PC-9 (cell line): ENCODE results near the gene ARHGEF12. TPM values are rescaled to one million over a fixed set of nuclear protein-coding genes. Genes with fewer than 3 reads are reported as not detected.

ENCODE experiments used
- BruUV-seq: library from RNA; stranded (reverse); fragments of 400-500 nt; replicated peaks from 2 replicates; lab custom pipeline; 2021; lab: Mats Ljungman, UMichigan
- CTCF ChIA-PET: fragments of 300-600 bp; sonication (Branson Sonifier 250); formaldehyde crosslinking; loops from one replicate; lab custom pipeline; 2022; ENCODE audit warnings: antibody characterized with exemption; lab: Charles Lee
- POLR2A ChIA-PET: fragments of 300-600 bp; sonication (Branson Sonifier 250); formaldehyde crosslinking; loops from one replicate; lab custom pipeline; 2022; ENCODE audit warnings: antibody characterized with exemption; ENCODE audit not compliant: unreplicated experiment; lab: Charles Lee
- DNase-seq, 2 experiments: peaks; one replicate each; pipeline versions ENCODE4 v3.0.0 to v3.0.0-alpha.2; 2015 to 2022; ENCODE audit warnings: mixed read lengths in 1 of 2
- H2AFZ ChIP-seq: fragments of 200-600 bp; sonication (generic); 2 replicates; pipeline ENCODE4 v1.8.1; 2017; ENCODE audit warnings: antibody characterized with exemption
- H3F3A ChIP-seq: fragments of 200-600 bp; sonication (generic); 2 replicates; pipeline ENCODE4 v1.8.1; 2017; ENCODE audit warnings: antibody characterized with exemption, mild to moderate bottlenecking, low read depth; ENCODE audit not compliant: insufficient read depth
- H3K27ac ChIP-seq: fragments of 200-600 bp; sonication (generic); 2 replicates; pipeline ENCODE4 v1.6.1; 2016; ENCODE audit warnings: mixed run types
- H3K27me3 ChIP-seq: fragments of 200-600 bp; sonication (generic); 2 replicates; pipeline ENCODE4 v1.6.1; 2016; ENCODE audit warnings: low read depth, mixed run types; ENCODE audit not compliant: insufficient read depth
- H3K36me3 ChIP-seq: fragments of 200-600 bp; sonication (generic); 2 replicates; pipeline ENCODE4 v1.6.1; 2016; ENCODE audit warnings: low read depth, mixed run types
- H3K4me1 ChIP-seq: fragments of 200-600 bp; sonication (generic); replicated peaks from 2 replicates; pipeline ENCODE4 v1.6.1; 2016; ENCODE audit warnings: mixed run types; ENCODE audit not compliant: insufficient read depth
- H3K4me2 ChIP-seq: fragments of 200-600 bp; sonication (generic); 2 replicates; pipeline ENCODE4 v1.6.1; 2017; ENCODE audit warnings: mixed run types
- H3K4me3 ChIP-seq: fragments of 200-600 bp; sonication (generic); 2 replicates; pipeline ENCODE4 v1.6.1; 2016; ENCODE audit warnings: mixed run types
- H3K79me2 ChIP-seq: fragments of 200-600 bp; sonication (generic); 2 replicates; pipeline ENCODE4 v1.6.1; 2017; ENCODE audit warnings: low read depth, mixed run types
- H3K9me2 ChIP-seq: fragments of 200-600 bp; sonication (generic); 2 replicates; pipeline ENCODE4 v1.8.1; 2017; ENCODE audit warnings: mild to moderate bottlenecking; ENCODE audit not compliant: insufficient read depth
- H3K9me3 ChIP-seq: fragments of 200-600 bp; sonication (generic); 2 replicates; pipeline ENCODE4 v1.8.1; 2016; ENCODE audit warnings: low read depth; ENCODE audit not compliant: insufficient read depth
- H4K20me1 ChIP-seq: fragments of 200-600 bp; sonication (generic); 2 replicates; pipeline ENCODE4 v1.8.1; 2017; ENCODE audit not compliant: insufficient read depth
- EZH2 ChIP-seq: fragments of 200-600 bp; sonication (generic); IDR thresholded peaks from 2 replicates; pipeline ENCODE4 v1.8.0; 2017; ENCODE audit warnings: antibody characterized with exemption, low read depth
- intact Hi-C: fragments of 100-400 bp; cut with micrococcal nuclease; formaldehyde crosslinking; loops from one replicate; pipeline ENCODE4 v1.10.0; 2022; ENCODE audit not compliant: unreplicated experiment
- total RNA-seq: library from RNA; stranded (reverse); gene quantifications from 2 replicates; pipeline ENCODE4 v1.2.3, GENCODE V29; 2021
- TF ChIP-seq, protein P1 (sequence below): fragments of 200-600 bp; sonication (generic); conservative IDR thresholded peaks from 2 replicates; pipeline ENCODE4 v1.6.1; 2017; ENCODE audit warnings: mixed run types, antibody characterized with exemption, mild to moderate bottlenecking, moderate library complexity

ARHGEF12 gene
- total RNA-seq, 1 experiment from 2014 or later = 76.5 TPM

DNA sequence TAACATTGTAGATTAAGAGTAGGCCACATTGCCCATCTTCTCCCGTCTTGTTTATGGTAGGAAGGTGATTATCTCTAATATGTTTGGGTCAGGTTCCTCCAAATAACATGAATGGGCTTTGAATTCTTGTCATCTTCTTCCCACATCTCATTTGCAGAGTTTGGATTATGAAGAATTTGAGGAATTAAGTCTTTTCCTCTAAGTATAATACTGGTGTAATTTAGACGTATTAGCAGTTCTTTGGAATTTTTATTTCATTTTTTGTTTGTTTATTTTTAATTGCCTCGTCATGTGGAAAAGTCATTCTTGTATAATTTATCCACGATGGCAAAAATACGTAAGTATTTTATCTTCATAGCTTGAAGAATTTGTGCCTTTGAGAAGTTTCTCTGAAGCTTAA, 73.4 kb downstream of the ARHGEF12 start:
- TF ChIP-seq, protein P1, sequence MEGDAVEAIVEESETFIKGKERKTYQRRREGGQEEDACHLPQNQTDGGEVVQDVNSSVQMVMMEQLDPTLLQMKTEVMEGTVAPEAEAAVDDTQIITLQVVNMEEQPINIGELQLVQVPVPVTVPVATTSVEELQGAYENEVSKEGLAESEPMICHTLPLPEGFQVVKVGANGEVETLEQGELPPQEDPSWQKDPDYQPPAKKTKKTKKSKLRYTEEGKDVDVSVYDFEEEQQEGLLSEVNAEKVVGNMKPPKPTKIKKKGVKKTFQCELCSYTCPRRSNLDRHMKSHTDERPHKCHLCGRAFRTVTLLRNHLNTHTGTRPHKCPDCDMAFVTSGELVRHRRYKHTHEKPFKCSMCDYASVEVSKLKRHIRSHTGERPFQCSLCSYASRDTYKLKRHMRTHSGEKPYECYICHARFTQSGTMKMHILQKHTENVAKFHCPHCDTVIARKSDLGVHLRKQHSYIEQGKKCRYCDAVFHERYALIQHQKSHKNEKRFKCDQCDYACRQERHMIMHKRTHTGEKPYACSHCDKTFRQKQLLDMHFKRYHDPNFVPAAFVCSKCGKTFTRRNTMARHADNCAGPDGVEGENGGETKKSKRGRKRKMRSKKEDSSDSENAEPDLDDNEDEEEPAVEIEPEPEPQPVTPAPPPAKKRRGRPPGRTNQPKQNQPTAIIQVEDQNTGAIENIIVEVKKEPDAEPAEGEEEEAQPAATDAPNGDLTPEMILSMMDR = no peak
- TF ChIP-seq EZH2 = no peak
- no peaks in the 10 kb centered on the region for H3K9me3 ChIP-seq
- BruUV-seq = no TSS peak

DNA sequence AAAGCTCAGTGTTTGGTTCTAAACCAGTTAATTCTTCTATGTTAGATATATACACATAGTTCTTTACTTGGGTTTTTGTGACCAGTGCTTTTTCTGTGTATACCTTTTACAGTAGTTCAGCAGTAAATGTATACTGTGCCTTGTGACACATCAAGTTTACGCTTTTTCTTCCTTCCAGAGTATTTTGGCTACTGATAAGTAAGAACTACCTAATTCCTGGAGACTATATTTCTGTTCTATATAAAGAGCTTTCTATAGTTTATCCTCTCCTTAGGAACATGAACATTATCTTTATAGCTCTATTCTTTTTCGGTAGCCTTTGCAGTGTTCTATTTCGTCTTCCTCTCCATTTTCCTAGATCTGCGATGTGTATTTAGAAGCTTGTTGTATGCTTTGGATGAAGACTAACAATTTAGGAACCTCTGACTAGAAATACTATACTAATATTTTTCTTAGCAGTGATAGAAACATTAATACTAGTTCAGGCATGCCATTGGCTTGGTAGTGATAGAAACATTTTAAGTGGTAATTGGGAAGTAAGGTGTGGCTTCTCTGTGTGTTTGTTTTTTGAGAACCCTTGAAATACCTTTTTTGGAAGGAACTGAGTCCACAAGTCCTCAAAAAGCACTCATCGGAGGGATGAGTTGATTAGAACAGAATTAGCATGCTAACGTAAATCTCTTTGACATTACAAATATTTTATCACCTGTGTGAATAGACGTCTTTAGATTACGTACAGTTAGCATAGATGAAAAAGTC, 74.6 kb downstream of the ARHGEF12 start:
- ChIA-PET POLR2A (no interaction called here), CTCF (no interaction called here)
- no peak overlapping the region for H2AFZ ChIP-seq
- H3K4me1 ChIP-seq = no peaks in the 10 kb centered on the region
- DNase-seq = no peak
- peaks cover 7% of the 10 kb centered on the region; the same call in 1 of the 2 replicates for H4K20me1 ChIP-seq
- no peak overlapping the region for H3K4me2 ChIP-seq
- BruUV-seq = no TSS peak
- peaks cover 8% of the 10 kb centered on the region; the same call in 1 of the 2 replicates for H3F3A ChIP-seq
- intact Hi-C loops = no loop called here
- H3K9me2 ChIP-seq = no peaks in the 10 kb centered on the region
- TF ChIP-seq, protein P1 = no peak
- TF ChIP-seq EZH2 = no peak
- no peak overlapping the region for H3K4me3 ChIP-seq
- no peaks in the 10 kb centered on the region for H3K9me3 ChIP-seq
- no peak overlapping the region for H3K27ac ChIP-seq
- H3K27me3 ChIP-seq = no peaks in the 10 kb centered on the region
- peaks cover 15% of the 10 kb centered on the region; the same call in 1 of the 2 replicates for H3K79me2 ChIP-seq
- H3K36me3 ChIP-seq = no peaks in the 10 kb centered on the region; the same call in none of the 2 replicates

More for the DNA sequence above, 73.4 kb downstream of the ARHGEF12 start:
- Histone ChIP-seq H4K20me1 (peaks cover 5% of the 10 kb centered on the region), H3K79me2 (peaks cover 19% of the 10 kb centered on the region), H3K27ac (no peak overlapping the region), H3K4me3 (no peak overlapping the region), H3K27me3 (no peaks in the 10 kb centered on the region), H3K9me2 (no peaks in the 10 kb centered on the region), H3K4me1 (no peaks in the 10 kb centered on the region), H2AFZ (no peak overlapping the region), H3K36me3 (no peaks in the 10 kb centered on the region; the same call in 1 of the 2 replicates), H3K4me2 (no peak overlapping the region), H3F3A (no peaks in the 10 kb centered on the region; the same call in 1 of the 2 replicates)
- intact Hi-C loops = no loop called here
- ChIA-PET CTCF (no interaction called here), POLR2A (no interaction called here)
- DNase-seq = no peak

DNA sequence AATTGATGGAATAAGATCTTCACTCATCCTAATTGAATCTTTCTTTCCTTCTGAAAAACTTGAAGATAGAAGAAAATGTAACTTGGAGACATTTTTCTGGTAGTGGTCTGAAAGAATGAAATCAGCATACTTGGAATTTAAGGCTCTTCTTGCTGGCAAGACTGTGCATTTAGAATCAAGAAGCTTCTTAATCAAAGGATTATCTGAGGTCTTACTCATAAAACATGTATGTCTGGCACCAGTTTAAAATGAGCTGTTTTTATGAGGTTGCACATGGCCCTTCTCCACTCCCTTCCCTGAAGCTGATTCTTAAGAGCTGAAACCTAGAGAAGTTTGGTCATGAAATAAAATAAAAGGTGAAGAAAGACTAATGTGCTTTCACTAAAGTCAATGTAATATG, 77.3 kb downstream of the ARHGEF12 start:
- Histone ChIP-seq H3K27me3 (no peaks in the 10 kb centered on the region), H3K79me2 (peaks cover 7% of the 10 kb centered on the region; the same call in 1 of the 2 replicates), H3K4me3 (no peak overlapping the region), H3K9me2 (no peaks in the 10 kb centered on the region), H3F3A (0 out of 2 replicates have a peak, but pooled peaks cover 8% of the 10 kb centered on the region), H3K9me3 (no peaks in the 10 kb centered on the region), H4K20me1 (peaks cover 7% of the 10 kb centered on the region; the same call in 1 of the 2 replicates), H3K4me1 (no peaks in the 10 kb centered on the region), H2AFZ (no peak overlapping the region), H3K4me2 (no peak overlapping the region), H3K36me3 (no peaks in the 10 kb centered on the region; the same call in none of the 2 replicates), H3K27ac (no peak overlapping the region)
- no TSS peak for BruUV-seq
- CTCF ChIA-PET = interaction anchor here (0.6 kb wide), 1 partner anchor 38 kb away, joined by 3 read pairs; no protein-coding TSS in a partner anchor
- DNase-seq = no peak
- no peak for TF ChIP-seq EZH2
- TF ChIP-seq, protein P1 = no peak
- POLR2A ChIA-PET = no interaction called here
- intact Hi-C loops = no loop called here
